GM13977 (cell line): ENCODE data around the gene HPS1.

Source experiments
- DNase-seq: peaks from one replicate; pipeline ENCODE4 v3.0.0; 2012; ENCODE audit warnings: low spot score
- CTCF ChIP-seq: IDR thresholded peaks from 2 replicates; pipeline ENCODE4 v1.5.1; 2012; ENCODE audit warnings: mild to moderate bottlenecking, control low read depth; ENCODE audit not compliant: insufficient read depth; ENCODE audit errors: extremely low read depth, missing control alignments
- in situ Hi-C: fragments of 300-500 bp; cut with MboI; formaldehyde crosslinking; loops from one replicate; pipeline ENCODE4 v1.12.0; 2022; ENCODE audit warnings: low sequenced_read_pairs, low pct_unique_long_range_greater_than_20kb, mixed read lengths, inconsistent platforms; ENCODE audit not compliant: unreplicated experiment

HPS1 gene

DNA sequence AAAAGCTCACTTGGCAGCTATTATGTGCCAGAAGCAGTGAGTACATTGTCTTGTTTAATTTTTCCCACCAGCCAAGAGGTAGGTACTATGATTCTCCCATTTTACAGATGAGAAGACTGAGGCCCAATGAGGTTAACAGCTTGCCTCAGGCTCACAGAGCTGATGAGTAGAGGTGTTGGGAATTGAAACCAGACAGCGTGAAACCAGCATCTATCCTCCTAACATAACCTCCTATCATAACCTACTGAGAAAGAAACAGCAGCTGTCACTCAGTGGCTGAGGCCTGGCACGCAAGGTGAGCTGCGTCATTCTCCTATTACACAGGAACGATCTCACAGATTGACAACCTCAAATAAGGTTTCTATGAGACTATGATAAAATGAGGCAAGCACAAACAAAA lies 37.9 kb downstream of the HPS1 start:
- in situ Hi-C loops, result no loop called here

DNA sequence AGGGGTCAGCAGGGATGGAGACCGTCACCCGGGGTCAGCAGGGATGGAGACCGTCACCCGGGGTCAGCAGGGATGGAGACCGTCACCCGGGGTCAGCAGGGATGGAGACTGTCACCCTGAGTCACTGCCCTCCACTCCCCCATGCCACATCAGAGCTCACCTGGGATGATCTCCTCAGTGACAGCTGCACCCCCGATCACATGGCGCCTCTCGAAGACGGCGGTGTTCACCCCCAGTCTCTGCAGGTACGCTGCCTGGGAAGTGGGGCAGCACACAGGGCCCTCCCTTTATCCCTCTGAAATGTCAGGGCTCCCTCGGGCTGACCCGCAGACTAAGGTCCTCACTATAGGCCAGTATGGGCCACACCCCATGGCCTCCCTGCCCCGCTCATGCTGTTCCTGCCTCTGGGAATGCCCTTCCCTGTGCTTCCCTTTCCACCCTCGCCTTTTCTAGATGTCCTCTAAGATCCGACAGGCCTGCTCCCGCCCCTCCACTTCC lies 38.9 kb downstream of the HPS1 start:
- no peak for DNase-seq
- in situ Hi-C loops, result no loop called here
- TF ChIP-seq CTCF, result no peak

More for the DNA sequence above, 37.9 kb downstream of the HPS1 start:
- no peak for TF ChIP-seq CTCF
- peak; percentile 66 for DNase-seq

- TF ChIP-seq CTCF, result no peak
- no peak for DNase-seq
- in situ Hi-C loops, result no loop called here
Observed at GRCh38 chr10:98407017-98407743, 39.6 kb downstream of the HPS1 start.

DNA sequence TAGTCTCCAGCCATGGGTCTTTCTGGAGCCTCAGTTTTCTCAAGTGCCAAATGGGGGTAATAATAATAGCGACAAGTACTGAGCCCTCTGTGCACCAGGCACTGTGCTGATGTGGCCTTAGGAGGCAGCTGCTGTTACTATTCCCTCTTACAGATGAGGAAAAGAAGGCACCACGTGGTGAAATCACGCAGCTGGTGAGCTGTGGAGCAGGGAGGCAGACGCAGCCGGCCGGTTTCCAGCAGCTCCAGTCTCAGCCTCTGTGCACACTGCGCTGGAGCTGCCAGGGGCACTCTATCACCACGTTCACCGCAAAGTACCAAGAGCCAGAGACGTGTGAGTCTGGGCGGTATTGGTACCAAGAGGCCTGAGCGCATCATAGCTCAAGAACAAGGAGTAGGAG lies 41.3 kb downstream of the HPS1 start:
- in situ Hi-C loops, result no loop called here

DNA sequence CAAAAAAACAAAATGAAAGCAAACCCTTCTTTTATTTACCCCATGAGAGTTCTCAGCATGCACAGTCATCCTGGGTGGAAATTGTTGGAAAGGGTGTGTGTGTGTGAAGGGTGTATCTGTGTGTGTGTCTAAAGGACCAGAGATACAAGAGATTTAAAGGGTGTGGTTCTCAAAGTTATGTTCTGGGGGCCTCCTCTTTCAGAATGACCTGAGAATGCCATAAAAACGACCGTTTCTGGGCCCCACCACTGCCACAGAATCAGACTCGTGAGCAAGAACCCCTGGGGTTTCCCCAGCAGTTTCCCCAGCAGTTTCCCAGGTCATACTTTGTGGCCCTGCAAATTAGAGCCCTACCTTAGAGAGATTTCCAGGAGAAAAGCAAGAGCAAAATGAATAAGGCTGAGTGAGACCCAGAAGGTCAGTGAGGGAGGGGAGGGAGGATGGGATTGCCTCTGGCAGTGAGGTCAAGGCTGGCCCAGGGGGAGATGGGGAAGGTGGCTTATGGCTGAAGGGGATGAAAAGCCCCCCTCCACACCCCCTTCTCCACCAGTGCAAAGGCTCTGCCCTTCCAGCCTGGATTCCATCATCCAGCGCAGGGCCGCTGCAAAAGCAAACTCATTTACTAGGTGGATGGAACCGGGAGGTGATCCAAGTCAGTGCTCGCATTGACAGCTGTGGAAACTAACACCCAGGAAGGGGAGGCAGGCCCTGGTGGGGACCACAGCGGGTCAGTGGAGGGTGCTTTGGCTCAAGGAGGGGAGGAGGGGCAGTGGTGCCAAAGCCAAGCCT lies 42.0 kb downstream of the HPS1 start:
- TF ChIP-seq CTCF, result no peak
- in situ Hi-C loops, result no loop called here
- DNase-seq, result peak; percentile 71

More for the DNA sequence above, 41.3 kb downstream of the HPS1 start:
- DNase-seq, result no peak
- no peak for TF ChIP-seq CTCF

DNA sequence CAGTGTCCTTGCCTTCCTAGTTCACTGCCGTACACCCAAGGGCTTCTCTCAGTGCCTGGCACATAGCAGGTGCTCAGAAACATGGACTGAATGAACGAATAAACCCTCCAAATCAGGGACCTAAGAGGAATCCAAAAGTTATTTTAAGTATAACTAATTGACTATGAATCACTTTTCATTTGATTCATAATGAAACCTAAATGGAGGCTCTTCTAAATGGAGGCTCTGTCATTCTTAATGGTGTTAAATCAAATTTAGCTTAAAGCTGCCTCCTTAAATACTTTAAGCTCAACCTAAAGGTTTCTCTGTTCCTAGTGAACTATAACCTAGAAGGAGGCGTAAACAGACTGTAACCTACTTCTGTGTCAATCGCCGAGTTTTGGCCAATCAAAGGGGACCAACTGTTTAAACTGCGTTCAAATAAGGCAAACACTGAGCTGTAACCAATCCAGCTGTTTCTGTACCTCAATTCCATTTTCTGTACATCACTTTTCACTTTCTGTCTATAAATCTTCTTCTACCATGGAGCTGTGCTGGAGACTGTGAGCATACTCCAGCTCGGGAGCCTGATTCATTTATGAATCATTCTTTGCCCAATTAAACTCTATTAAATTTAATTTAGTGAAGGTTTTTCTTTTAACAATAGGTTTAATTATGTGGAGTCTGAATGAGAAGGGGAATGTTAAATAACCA lies 42.8 kb downstream of the HPS1 start:
- DNase-seq, result no peak
- TF ChIP-seq CTCF, result no peak
- in situ Hi-C loops, result no loop called here
